GM19372 (cell line): ENCODE measurements around the gene HADH.
"Not testable (repeated sequence)": the region's sequence is repeated elsewhere in the genome, so short reads cannot be mapped to it uniquely, and the experiment has no call there.

Experiments used
- ATAC-seq: cut with Tn5 transposase; IDR thresholded peaks from one replicate; pipeline ENCODE4 v1.9.1; 2021; ENCODE audit warnings: mild to moderate bottlenecking, low read depth, moderate library complexity; ENCODE audit not compliant: unreplicated experiment

The HADH gene

DNA sequence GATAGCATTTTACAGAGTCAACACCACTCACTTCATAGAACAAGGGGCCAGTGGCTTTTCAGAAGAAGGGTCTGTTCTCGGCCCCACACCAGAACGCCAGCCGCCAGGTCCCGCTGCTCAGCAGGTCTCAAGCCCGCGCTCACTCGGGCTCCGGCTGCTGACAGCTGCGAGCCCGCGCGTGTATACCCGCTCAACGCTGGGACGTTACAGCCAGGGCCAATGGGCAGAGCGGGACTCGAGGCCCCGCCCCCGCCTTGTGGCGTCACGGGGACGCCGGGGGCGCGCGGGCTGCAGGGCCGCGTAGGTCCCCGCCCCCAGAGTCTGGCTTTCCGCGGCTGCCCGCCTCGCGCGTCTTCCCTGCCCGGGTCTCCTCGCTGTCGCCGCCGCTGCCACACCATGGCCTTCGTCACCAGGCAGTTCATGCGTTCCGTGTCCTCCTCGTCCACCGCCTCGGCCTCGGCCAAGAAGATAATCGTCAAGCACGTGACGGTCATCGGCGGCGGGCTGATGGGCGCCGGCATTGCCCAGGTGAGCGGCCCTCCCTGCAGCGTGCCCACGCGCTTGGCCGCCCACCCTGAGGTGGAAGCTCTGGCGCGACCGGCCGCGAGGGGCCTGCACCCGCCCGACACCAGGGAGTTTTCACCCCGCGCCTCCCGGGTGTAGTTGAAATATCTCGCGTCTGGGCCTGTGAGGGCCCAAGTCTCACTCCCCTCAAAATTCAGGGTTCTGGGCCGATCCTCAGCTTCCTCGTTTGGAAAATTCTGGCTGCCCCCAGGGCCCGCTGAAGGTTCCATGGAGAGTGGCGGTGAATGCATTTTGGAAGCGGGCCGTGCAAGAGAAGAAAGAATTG lies at the start of gene HADH:
Gene HADH (plus strand): TSS at position 353 of the 850 bp plus-strand sequence. CDS start 44 bp downstream, at position 397.
- ATAC-seq: peak; percentile 94

DNA sequence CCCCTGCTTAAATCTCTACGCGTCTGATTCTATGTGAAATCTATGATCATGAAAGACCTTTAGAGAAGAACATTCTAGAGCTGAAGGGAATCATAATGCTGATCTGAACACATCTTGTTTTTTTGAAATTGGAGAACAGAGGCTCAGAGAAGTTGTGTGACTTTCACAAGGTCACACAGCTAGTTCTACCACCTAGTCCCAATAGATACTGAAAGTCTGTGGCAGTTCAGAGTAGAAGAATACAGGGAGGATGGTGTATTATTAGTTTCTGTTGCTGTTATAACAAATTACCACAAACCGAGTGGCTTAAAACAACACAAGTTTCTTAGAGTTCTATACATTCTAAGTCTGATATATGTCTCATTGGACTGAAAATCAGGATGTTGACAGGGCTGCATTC lies 43.9 kb upstream of the HADH start:
- ATAC-seq: no peak

GRCh38 chr4:107950746-107951540 lies 38.7 kb upstream of the HADH start:
- ATAC-seq: no peak

DNA sequence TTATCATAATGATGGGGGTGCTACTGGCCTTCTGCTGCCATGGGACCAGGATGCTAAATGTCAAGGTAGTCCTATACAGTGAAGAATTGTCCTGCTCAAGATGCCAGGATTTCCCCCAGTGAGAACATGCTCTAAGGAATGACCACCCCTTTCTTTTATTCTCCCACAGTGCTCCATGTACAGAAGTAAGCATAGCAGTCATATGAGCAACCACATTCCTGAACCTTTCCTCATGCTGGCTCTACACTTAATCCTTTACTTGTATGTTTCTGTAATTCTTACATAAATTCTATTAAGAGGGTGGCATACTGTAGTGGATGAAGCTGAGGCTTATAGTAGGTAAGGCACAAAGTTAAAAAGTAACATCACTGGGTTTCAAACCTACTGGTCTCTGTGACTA lies 38.1 kb upstream of the HADH start:
- no peak for ATAC-seq

DNA sequence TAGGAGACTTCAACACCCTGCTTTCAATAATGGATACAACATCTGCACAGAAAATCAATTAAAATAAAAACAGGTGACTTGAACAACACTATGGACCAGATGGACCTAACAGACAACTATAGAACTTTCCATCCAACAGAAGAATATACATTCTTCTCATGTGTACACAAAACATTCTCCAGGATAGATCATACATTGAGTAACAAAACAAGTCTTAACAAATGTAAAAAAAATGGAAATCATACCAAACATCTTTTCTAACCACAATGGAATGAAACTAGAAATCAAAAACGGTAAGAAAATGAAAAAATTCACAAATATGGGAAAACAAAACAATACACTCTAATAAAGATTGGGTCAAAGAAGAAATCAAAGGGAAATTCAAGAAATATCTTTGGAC lies 33.7 kb upstream of the HADH start:
- ATAC-seq: no peak

DNA sequence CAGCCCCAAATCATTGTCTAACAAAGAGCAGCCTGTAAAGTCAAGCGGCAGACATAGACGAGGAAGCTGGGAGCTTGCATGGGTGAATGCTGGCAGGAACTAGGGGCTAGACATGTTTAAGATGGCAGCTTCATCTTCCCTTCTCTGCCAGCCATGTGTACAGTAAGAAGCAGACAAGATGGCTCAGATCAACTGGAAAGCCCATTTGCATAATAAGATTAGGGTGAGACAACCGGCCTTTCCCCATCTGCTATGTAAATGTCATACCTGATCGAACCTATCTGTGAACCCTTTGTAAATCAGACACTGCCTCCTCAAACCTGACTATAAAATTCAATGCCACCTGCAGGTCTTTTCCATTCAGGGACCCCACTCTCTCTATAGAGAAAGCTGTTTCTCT lies 22.8 kb upstream of the HADH start:
- ATAC-seq: no peak

DNA sequence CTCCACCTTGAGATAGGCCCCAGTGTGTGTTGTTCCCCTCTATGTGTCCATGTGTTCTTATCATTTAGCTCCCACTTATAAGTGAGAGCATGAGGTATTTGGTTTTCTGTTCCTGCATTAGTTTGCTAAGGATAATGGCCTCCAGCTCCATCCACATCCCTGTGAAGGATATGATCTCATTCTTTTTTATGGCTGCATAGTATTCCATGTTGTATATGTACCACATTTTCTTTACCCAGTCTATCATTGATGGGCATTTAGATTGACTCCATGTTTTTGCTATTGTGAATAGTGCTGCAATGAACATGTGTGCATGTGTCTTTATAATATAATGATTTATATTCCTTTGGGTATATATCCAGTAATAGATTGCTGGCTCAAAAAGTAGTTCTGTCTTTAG lies 22.2 kb upstream of the HADH start:
- not testable (repeated sequence) for ATAC-seq

DNA sequence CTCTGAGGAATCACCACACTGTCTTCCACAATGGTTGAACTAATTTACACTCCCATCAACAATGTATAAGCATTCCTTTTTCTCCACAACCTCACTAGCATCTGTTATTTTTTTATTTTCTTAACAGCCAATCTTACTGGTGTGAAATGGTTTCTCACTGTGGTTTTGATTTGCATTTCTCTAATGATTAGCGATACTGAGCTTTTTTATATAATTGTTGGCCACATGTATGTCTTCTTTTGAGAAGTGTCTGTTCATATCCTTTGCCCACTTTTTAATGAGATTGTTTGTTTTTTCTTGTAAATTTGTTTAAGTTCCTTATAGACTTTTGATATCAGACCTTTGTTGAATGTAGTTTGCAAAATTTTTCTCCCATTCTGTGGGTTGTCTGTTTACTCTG lies 21.8 kb upstream of the HADH start:
- ATAC-seq: not testable (repeated sequence)

- no peak for ATAC-seq
Measured at GRCh38 chr4:107970063-107970798, 19.5 kb upstream of the HADH start.

- ATAC-seq: no peak
Measured at GRCh38 chr4:107972605-107973004, 17.1 kb upstream of the HADH start.

GRCh38 chr4:107974523-107974922 lies 15.2 kb upstream of the HADH start:
- ATAC-seq: no peak

DNA sequence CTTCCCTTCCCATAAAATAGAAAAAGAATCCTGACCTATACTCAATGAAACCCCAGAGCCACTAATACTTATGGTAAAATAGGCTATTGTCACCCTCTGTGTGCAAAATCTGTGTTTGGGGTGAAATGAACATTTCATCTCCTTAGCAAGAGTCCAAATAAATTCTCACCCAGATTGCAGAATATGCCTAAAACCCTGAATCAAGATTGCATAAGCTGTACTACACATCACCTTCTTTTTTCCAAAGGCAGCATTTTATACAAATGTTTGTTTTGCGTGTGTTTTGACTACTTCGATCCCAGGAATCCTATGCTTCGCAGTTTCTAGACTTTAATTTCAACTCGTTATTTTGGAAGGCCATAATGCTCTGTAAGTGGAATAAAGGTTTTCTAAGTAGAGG lies 12.2 kb upstream of the HADH start:
- no peak for ATAC-seq

DNA sequence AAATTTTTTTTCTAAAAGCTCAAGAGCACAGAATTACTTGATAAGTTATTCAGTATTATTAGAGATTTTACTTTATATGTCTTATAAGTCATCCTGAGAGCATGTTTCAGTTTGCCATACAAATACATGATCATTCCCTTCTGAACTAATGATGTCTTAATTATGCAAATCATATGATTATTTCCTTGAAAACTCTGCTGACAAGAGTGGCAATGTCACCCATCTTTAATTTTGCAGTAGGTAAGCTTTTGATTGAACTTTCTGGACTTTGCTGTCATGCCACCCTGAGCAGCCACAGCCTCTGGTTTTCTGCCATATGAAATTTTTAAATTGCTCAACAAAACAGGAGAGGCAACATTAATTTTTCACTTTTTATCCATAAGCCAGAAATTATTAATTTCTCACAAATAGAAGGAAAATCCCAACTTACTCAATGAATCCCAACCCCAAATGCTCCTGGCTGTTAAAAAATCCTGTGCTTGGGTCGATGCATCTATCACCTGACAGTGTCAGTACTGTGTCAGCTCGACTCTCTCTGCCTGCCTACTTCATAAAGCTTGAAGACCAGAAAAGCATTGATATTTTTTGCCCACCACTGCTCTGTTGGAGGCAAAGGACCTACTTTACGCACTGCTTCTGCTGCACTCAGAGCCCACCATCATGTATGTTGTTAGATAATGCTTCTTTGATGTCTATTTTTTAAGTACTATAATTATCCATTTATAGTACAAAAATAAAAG lies 11.6 kb upstream of the HADH start:
- no peak for ATAC-seq

DNA sequence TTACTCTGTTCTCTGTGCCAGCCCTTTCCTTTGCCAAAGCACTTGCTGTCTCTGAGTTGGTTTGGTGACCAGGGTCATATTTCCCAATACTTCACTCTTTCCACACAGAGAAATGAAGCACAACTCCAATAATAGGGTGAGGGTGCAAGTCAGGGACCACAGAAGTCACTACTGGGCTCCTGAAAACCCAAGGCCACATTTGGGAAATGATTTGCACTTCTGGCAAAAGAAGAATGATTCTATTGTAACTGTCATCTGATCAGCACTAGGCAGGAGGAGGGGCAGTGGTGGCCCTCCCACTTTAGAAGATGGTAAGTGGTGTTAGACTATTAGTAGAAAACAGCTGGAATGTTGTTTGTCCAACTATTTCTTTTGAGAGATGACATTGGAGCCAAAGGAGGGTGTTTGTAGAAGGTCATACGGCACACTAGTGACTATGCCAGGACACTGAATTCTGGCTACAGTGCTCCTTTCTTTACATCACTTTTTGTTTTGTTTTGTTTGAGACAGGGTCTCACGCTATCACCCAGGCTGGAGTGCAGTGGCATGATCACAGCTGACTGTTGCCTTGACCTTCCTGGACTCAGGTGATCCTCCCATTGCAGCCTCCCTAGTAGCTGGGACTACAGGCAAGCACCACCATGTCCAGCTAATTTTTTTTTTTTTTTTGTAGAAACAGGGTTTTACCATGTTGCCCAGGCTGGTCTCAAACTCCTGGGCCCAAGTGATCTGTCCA lies 10.8 kb upstream of the HADH start:
- no peak for ATAC-seq

DNA sequence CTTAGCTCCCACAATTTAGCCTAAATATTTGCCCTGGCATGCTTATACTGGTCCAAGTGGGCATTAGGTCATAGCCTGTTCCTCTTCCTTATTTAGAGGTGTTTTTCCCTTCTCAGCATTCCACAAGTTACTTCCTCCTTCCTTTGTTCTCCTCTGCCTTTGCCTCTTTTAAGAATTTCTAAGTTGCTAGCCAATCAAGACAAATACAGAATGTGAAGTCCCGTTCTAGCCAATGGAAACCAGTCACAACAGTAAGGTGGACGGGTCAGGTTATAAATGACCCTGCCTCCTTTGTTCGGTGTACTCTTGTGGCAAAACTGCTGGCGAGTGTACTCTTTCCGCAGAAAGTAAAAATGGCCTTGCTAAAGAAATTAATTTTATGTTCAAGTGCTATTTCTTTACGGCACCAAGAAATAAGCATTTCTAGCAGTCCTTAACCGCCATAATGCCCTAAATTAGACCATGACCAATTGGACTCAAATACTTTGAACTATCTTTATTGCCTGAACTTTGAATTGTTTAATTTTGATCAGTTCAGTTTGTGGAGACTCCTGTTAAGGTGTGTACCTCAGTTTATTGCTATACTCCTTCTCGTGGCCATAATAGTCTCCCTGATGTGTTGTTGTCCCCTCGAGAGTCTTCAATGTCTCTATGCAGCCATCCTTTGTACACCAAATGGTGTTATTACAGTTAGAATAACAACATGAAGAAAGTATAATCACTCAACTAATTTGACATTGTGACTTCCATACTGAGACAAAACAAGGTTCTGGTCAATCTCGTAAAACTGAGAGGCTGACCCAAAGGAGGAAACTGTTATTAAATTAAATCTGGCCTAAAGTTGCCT lies 1.6 kb upstream of the HADH start:
- ATAC-seq: no peak

GRCh38 chr4:107988763-107989035 lies 990 bp upstream of the HADH start:
- no peak for ATAC-seq

- no peak for ATAC-seq
Measured at GRCh38 chr4:107989162-107989536, 540 bp upstream of the HADH start.

- no peak for ATAC-seq
Measured at GRCh38 chr4:107991945-107992630, 2.4 kb downstream of the HADH start.

GRCh38 chr4:107993969-107994368 lies 4.3 kb downstream of the HADH start:
- ATAC-seq: peak; percentile 28
